ENCODE results near the gene MND1.

GRCh38 chr4:153413842-153414241, 69.4 kb downstream of the MND1 start:
- TF ChIP-seq, protein P1, sequence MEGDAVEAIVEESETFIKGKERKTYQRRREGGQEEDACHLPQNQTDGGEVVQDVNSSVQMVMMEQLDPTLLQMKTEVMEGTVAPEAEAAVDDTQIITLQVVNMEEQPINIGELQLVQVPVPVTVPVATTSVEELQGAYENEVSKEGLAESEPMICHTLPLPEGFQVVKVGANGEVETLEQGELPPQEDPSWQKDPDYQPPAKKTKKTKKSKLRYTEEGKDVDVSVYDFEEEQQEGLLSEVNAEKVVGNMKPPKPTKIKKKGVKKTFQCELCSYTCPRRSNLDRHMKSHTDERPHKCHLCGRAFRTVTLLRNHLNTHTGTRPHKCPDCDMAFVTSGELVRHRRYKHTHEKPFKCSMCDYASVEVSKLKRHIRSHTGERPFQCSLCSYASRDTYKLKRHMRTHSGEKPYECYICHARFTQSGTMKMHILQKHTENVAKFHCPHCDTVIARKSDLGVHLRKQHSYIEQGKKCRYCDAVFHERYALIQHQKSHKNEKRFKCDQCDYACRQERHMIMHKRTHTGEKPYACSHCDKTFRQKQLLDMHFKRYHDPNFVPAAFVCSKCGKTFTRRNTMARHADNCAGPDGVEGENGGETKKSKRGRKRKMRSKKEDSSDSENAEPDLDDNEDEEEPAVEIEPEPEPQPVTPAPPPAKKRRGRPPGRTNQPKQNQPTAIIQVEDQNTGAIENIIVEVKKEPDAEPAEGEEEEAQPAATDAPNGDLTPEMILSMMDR (IDR thresholded peaks at IDR 0.05; ENCODE audit: extremely low read depth in 1 of 2, insufficient read depth in 1 of 2, low read depth in 1 of 2, low read length in 2 of 2) = no peak
- TF ChIP-seq POLR2AphosphoS5 (IDR thresholded peaks at IDR 0.05; ENCODE audit: insufficient read depth, low read depth, low read length) = no peak

Data from endothelial cell of umbilical vein (primary cell).